ENCODE data around the gene JARID2. TPM values are rescaled to one million over a fixed set of nuclear protein-coding genes. Genes with fewer than 3 reads are reported as not detected.

JARID2 gene
- total and polyA plus RNA-seq, 2 of the 8 experiments (the other 6 are each of a cell fraction or from before 2014, with no cell fraction given), result 60.1 to 239 TPM

DNA sequence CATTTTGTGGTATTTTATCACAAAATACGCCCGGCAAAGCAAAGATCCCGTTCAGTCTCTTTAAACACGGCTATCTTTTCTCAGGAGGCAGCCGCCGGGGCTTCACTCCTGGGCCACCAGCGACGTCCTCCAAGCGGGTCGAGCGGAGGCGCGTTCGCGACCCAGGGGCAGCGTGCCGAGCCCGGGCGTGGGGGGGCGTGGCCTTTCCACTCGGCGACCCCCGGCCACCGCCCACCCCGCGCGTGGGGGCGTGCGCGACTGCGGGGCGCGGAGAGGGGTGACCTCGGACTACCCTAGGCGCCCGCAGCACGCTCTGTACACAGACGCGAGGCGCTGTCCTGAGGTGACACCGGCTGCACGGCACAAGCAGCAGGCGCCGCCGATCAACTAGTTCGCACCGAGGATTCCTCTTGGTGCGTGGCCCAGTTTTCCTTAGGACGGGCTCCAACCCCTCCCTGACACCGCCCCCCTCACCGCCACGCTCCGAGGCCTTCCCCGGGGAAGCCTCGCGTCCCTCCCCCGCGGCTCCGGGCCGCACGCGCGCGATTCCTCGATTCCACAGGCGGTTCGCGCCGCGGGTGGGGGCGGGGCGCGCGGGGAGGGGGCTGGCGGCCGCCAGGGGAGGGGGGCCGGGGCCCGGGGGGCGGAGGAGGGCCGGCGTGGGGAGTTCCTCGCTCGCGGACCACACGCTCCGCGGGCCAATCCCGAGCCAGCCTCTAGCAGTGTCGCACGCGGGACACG lies 1.1 kb upstream of the JARID2 start (continued):
- TF ChIP-seq RNF2 (IDR thresholded peaks at IDR 0.05; ENCODE audit: borderline replicate concordance, low read depth, low read length, missing control alignments, poor library complexity, severe bottlenecking) (no peak), NANOG (IDR thresholded peaks at IDR 0.05; ENCODE audit: insufficient read depth, low read depth, low read length, poor library complexity, severe bottlenecking) (peak; percentile 7), POLR2A (IDR thresholded peaks at IDR 0.05; ENCODE audit: control extremely low read depth in 1 of 2, low read depth in 2 of 2, low read length in 2 of 2) (peak in 1 of 2 experiments; percentile 42; a peak in 1 of 3 replicates), SIRT6 (IDR thresholded peaks at IDR 0.05; ENCODE audit: low read length) (no peak), BACH1 (IDR thresholded peaks at IDR 0.05; ENCODE audit: low read length) (0 out of 2 replicates have a peak, but pooled peaks have one; percentile 27), NRF1 (IDR thresholded peaks at IDR 0.05; ENCODE audit: low read depth, low read length) (no peak), TAF1 (IDR thresholded peaks at IDR 0.05; ENCODE audit: low read depth, low read length) (peak; percentile 4; the same call in 1 of the 2 replicates), RXRA (IDR thresholded peaks at IDR 0.05; ENCODE audit: insufficient read depth, low read depth, low read length) (no peak), SP2 (IDR thresholded peaks at IDR 0.05; ENCODE audit: low read length) (no peak)
- TF ChIP-seq, protein P1, sequence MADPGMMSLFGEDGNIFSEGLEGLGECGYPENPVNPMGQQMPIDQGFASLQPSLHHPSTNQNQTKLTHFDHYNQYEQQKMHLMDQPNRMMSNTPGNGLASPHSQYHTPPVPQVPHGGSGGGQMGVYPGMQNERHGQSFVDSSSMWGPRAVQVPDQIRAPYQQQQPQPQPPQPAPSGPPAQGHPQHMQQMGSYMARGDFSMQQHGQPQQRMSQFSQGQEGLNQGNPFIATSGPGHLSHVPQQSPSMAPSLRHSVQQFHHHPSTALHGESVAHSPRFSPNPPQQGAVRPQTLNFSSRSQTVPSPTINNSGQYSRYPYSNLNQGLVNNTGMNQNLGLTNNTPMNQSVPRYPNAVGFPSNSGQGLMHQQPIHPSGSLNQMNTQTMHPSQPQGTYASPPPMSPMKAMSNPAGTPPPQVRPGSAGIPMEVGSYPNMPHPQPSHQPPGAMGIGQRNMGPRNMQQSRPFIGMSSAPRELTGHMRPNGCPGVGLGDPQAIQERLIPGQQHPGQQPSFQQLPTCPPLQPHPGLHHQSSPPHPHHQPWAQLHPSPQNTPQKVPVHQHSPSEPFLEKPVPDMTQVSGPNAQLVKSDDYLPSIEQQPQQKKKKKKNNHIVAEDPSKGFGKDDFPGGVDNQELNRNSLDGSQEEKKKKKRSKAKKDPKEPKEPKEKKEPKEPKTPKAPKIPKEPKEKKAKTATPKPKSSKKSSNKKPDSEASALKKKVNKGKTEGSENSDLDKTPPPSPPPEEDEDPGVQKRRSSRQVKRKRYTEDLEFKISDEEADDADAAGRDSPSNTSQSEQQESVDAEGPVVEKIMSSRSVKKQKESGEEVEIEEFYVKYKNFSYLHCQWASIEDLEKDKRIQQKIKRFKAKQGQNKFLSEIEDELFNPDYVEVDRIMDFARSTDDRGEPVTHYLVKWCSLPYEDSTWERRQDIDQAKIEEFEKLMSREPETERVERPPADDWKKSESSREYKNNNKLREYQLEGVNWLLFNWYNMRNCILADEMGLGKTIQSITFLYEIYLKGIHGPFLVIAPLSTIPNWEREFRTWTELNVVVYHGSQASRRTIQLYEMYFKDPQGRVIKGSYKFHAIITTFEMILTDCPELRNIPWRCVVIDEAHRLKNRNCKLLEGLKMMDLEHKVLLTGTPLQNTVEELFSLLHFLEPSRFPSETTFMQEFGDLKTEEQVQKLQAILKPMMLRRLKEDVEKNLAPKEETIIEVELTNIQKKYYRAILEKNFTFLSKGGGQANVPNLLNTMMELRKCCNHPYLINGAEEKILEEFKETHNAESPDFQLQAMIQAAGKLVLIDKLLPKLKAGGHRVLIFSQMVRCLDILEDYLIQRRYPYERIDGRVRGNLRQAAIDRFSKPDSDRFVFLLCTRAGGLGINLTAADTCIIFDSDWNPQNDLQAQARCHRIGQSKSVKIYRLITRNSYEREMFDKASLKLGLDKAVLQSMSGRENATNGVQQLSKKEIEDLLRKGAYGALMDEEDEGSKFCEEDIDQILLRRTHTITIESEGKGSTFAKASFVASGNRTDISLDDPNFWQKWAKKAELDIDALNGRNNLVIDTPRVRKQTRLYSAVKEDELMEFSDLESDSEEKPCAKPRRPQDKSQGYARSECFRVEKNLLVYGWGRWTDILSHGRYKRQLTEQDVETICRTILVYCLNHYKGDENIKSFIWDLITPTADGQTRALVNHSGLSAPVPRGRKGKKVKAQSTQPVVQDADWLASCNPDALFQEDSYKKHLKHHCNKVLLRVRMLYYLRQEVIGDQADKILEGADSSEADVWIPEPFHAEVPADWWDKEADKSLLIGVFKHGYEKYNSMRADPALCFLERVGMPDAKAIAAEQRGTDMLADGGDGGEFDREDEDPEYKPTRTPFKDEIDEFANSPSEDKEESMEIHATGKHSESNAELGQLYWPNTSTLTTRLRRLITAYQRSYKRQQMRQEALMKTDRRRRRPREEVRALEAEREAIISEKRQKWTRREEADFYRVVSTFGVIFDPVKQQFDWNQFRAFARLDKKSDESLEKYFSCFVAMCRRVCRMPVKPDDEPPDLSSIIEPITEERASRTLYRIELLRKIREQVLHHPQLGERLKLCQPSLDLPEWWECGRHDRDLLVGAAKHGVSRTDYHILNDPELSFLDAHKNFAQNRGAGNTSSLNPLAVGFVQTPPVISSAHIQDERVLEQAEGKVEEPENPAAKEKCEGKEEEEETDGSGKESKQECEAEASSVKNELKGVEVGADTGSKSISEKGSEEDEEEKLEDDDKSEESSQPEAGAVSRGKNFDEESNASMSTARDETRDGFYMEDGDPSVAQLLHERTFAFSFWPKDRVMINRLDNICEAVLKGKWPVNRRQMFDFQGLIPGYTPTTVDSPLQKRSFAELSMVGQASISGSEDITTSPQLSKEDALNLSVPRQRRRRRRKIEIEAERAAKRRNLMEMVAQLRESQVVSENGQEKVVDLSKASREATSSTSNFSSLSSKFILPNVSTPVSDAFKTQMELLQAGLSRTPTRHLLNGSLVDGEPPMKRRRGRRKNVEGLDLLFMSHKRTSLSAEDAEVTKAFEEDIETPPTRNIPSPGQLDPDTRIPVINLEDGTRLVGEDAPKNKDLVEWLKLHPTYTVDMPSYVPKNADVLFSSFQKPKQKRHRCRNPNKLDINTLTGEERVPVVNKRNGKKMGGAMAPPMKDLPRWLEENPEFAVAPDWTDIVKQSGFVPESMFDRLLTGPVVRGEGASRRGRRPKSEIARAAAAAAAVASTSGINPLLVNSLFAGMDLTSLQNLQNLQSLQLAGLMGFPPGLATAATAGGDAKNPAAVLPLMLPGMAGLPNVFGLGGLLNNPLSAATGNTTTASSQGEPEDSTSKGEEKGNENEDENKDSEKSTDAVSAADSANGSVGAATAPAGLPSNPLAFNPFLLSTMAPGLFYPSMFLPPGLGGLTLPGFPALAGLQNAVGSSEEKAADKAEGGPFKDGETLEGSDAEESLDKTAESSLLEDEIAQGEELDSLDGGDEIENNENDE (IDR thresholded peaks at IDR 0.05; ENCODE audit: insufficient replicate concordance, low read length), result no peak
